HG03280 (cell line): Measurements from ENCODE around the gene DEXI.

Experiments
- ATAC-seq: cut with Tn5 transposase; IDR thresholded peaks from one replicate; pipeline ENCODE4 v1.9.1; 2021; ENCODE audit warnings: mild to moderate bottlenecking, moderate library complexity; ENCODE audit not compliant: unreplicated experiment

The DEXI gene

GRCh38 chr16:10944249-10945064, 2.2 kb upstream of the DEXI start, which contains the start of gene CLEC16A:
TSS of gene CLEC16A (plus strand) at chr16:10944564. CDS start at chr16:10944718, 154 bp downstream.
- ATAC-seq, result peak; percentile 73

- no peak for ATAC-seq
Observed at GRCh38 chr16:10943064-10943353, 741 bp upstream of the DEXI start.

GRCh38 chr16:10941935-10942351, 325 bp downstream of the DEXI start:
- peak; percentile 7 for ATAC-seq

- no peak for ATAC-seq
Observed at GRCh38 chr16:10941127-10941933, 938 bp downstream of the DEXI start.

GRCh38 chr16:10940501-10941079, 1.7 kb downstream of the DEXI start:
- ATAC-seq, result no peak

GRCh38 chr16:10939649-10940234, 2.5 kb downstream of the DEXI start:
- no peak for ATAC-seq

- ATAC-seq, result no peak
Observed at GRCh38 chr16:10938796-10939648, 3.2 kb downstream of the DEXI start.

- no peak for ATAC-seq
Observed at GRCh38 chr16:10938321-10938720, 3.9 kb downstream of the DEXI start.

GRCh38 chr16:10937068-10937859, 5.0 kb downstream of the DEXI start:
- ATAC-seq, result no peak

GRCh38 chr16:10936272-10936984, 5.8 kb downstream of the DEXI start:
- ATAC-seq, result no peak

- no peak for ATAC-seq
Observed at GRCh38 chr16:10935226-10935915, 6.9 kb downstream of the DEXI start.

- ATAC-seq, result no peak
Observed at GRCh38 chr16:10934325-10935107, 7.8 kb downstream of the DEXI start.

GRCh38 chr16:10933865-10934264, 8.4 kb downstream of the DEXI start:
- ATAC-seq, result no peak

- no peak for ATAC-seq
Observed at GRCh38 chr16:10932959-10933710, 9.1 kb downstream of the DEXI start.

GRCh38 chr16:10931977-10932632, 10.2 kb downstream of the DEXI start:
- ATAC-seq, result no peak

GRCh38 chr16:10931134-10931533, 11.1 kb downstream of the DEXI start:
- ATAC-seq, result no peak

- ATAC-seq, result no peak
Observed at GRCh38 chr16:10930755-10931093, 11.5 kb downstream of the DEXI start.
